Activated T-cell treated with anti-CD3 and anti-CD28 coated beads for 4 hours (primary cell): ENCODE data around the gene OVCA2.

ENCODE experiments used
- DNase-seq: peaks from one replicate; pipeline ENCODE4 v3.0.0-alpha.2; 2020

The OVCA2 gene

DNA sequence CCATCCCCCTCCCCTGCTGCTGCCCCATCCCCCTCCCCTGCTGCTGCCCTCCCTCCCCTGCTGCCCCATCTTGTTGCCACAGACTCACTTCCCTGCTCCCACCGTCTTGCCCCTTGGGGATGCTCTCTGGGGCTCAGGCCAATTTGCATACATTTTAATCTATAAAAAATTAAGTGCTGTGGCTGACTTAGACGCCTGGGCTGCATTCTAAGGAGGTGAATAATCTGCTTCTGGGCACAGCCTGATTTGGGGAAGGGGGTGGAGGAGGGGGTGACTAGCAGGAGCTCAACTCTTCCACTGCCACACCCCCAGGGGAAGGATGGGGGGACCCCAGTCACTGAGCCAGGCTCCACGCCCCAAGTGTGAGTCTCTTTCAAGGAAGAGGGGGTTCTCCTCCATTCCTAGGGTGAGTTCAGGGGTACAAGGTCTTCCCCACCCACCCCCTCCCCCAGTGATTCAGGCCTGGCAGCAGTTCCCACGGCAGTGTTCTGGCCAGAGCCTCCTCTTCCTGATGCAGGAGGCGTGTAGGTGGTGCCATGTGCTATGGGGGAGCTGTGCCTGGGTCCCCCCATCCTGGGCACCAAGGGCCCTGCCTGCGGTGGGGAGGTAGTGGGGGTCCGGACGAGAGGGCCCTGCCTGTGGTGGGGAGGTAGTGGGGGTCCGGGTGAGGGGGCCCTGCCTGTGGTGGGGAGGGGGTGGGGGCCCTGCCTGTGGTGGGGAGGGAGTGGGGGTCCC lies 6.8 kb upstream of the OVCA2 start:
- DNase-seq = no peak

GRCh38 chr17:2035541-2036488 lies 6.0 kb upstream of the OVCA2 start:
- no peak for DNase-seq

DNA sequence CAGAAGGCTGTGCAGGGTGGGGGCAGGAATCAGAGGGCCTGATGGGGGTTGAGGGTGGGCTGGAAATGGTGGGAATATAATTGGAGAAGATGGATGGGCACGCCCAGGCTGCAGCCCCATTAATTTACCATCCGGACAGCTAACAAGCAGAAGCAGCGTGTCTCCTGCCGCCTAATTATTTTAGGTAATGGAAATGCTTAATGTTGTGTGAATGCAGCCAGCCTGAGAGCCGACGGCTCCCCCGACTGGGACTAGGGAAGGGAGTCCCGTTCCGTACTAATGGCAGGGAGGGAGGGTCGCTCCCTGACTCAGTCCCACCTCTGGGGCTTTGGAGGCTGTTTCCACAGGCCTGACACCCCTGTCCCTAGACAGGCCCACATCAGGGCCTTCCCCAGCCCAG lies 4.7 kb upstream of the OVCA2 start:
- DNase-seq = no peak

DNA sequence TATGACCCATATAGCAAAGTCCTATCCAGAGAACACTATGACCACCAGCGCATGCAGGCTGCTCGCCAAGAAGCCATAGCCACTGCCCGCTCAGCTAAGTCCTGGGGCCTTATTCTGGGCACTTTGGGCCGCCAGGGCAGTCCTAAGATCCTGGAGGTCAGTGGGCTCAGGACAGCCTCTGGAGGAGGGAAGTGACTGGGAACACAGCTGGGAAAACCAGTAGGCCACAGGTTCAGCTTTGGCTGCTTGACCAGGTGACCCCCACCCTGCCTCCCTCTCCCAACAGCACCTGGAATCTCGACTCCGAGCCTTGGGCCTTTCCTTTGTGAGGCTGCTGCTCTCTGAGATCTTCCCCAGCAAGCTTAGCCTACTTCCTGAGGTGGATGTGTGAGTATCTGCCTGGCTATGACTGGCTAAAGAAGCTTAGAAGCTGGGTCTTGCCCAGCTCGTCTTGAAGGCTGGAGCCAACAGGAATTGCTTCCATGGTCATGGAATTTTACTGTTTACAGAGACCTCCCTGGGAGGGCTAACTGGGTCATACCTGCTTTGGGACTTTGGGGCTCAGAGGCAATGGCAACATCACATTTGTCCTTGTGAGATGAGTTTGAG lies 1.5 kb upstream of the OVCA2 start:
- DNase-seq = no peak

GRCh38 chr17:2040942-2041560 lies 771 bp upstream of the OVCA2 start:
- no peak for DNase-seq

DNA sequence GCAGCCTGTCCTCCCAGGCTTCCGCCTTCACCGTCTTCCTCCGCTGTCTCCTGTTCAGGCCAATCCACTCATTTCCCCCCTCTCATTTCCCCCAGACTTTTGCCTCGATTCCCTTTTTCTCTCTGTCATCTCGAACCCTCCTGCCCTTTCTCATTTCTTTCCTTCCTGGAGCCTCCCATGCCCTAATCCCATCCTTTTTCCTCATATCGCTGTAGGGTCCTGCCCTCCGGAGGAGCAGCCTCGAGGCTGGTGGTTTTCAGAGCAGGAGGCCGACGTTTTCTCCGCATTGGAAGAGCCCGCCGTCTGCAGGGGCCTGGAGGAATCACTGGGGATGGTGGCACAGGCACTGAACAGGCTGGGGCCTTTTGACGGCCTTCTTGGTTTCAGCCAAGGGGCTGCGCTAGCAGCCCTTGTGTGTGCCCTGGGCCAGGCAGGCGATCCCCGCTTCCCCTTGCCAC lies 597 bp downstream of the OVCA2 start:
- DNase-seq = no peak

DNA sequence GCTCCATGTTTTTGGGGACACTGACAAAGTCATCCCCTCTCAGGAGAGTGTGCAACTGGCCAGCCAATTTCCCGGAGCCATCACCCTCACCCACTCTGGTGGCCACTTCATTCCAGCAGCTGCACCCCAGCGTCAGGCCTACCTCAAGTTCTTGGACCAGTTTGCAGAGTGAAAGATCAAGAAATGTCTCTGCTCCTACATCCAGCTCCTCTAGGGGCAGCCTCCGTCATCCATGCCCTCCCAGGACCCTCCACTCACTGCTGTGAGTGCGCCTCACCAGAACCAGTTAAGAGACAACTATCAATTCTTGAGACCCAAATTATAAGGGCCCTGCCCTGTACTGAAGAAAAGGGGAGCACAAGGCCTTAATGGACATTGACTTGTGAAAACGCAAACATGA lies 1.1 kb downstream of the OVCA2 start:
- DNase-seq = no peak

DNA sequence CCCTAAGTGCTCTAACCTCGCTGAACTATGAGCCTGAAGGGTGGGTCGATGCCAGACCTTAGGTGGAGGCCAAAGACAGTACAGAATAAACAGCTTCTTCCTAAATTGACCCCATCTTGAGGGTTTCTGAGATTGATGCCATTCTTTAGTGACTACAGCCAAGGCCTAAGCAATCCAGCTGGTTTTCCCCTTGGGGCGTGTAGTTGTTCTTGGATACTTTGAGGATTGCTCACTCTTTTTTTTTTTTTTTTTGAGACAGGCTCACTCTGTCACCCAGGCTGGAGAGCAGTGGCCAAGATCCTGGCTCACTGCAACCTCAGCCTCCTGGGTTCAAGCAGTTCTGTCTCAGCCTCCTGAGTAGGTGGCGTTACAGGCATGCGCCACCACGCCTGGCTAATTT lies 2.0 kb downstream of the OVCA2 start:
- no peak for DNase-seq

DNA sequence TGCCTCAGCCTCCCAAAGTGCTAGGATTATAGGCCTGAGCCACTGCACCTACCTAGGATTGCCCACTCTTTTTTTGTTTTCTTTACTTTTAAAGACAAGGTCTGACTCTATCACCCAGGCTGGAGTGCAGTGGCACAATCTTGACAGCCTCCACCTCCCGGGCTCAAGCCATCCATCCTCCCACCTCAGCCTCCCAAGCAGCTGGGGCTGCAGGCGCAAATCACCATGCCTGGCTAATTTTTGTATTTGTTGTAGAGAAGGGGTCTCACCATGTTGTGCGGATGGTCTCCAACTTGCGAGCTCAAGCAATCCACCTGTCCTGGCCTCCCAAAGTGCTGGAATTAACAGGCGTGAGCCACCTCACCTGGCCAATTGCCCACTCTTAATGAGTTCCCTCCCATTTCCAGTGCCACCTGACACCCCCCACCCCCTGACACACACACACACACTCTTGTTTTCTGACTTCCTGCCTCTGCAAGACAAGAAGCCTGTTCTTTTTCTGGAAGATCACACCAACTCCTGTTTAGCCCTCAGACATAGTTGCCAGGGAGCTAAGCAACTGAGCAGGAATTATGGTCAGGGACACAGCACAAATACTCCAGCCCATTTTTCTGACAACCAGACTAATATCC lies 2.6 kb downstream of the OVCA2 start:
- DNase-seq = no peak

GRCh38 chr17:2047590-2047989 lies 5.8 kb downstream of the OVCA2 start:
- DNase-seq = no peak

DNA sequence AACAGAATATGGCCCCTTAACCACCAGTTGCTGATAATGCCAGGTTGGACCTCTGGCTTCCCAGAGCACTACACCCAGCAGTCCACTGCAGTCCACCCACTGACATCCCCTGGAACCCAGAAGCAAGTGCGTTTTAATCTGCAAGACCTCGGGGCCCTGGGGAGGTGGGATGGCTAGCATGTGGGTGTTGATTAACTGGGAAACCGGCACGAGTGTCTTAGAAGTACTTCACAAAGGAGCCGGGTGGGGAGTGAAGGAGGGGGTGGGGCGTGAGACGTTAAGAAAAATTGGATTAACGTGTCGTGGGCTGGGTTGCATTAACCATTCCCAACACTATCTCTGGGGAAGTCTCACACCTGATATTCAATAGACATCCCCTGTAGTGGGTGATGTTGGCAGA lies 7.0 kb downstream of the OVCA2 start:
- no peak for DNase-seq

DNA sequence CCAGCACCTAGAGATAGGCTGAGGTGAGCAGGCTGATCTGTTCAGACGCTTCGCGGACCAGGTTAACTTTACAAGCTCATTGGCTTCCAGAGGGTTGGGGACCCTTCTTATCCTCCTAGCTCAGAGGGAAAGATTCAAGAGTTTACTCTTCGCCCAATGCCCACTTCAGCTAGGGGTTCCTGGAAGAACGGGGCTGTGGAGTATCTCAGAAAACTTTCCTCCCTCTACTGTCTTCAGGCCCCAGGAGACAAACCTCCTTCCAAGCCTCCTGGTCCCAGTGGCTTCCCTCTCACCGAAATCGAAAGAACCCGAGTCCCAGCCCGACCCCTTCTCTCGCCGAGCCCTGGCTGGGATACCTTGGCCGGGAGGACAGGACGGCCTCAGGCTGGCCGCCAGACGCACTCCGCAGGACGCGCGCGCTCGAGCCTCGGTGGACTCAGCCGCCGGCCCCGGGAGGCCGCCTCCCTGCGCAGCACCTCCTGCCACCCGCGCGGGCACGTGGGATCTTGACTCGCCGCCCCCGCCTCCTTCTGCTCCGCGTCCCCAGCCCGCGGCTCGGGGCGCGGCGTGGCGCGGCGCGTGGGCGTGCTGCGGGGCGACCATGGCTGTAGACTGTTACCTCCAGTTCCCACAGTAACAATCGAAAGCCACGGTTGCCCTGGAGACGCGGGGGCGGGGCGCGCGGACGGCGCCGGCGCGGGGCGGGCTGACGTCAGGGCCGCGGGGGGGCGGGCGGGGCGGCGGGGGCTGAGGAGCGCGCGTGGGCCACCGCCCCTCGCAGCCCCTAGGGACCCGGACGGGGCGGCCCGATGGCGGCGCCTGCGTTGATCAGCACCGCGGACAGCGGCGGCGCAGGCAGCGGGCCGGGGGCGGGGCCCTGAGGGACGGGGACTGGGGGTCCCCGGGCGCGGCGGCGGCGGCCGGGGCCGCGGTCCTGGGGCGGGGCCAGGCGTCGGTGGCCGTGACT lies 7.8 kb downstream of the OVCA2 start:
- DNase-seq = peak; percentile 94

- peak; percentile 69 for DNase-seq
Measured at GRCh38 chr17:2050300-2051060, 8.7 kb downstream of the OVCA2 start.

DNA sequence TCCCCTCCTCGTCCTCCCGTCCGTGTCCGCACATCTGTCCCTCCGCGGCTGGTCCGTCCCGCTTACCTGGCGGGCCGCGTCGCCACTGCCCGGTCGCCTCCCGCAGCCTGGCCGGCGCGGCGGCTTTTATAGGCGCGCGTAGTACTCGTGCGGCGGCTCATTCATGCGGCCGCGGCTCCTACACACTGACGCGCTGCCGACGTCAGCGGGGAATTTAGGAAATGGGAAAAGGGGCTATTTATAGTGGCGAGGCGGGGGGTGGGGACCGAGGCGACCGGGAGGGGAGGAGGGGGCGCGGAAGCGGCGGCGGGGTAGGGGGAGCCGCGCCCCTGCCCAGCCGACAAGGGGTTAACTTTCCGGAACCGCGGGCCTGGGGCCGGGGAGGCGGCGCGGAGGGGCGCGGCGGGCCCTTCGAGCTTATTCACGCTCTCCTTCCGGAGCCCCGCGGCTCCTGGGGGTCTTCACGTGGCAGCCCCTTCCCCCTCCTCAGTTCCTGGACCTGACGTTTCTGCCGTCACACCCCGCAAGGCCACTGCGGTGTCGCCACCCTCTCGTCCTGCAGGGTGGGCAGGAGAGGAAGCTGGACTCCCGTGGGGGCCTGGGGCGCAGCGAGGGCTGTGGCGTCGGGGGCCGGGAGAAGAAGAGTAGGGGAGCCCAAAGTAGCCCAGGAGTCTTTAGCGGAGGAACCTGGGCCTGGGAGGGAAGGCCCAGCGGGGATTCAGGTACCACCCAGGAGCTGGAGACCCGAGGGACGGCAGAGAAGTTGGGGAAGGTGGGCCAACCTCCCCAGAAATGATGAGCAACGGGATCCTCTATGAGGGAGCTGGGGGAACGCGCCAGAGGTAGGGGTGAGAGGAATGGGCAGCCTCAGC lies 9.5 kb downstream of the OVCA2 start:
- no peak for DNase-seq

- no peak for DNase-seq
Measured at GRCh38 chr17:2051933-2052559, 10.2 kb downstream of the OVCA2 start.

DNA sequence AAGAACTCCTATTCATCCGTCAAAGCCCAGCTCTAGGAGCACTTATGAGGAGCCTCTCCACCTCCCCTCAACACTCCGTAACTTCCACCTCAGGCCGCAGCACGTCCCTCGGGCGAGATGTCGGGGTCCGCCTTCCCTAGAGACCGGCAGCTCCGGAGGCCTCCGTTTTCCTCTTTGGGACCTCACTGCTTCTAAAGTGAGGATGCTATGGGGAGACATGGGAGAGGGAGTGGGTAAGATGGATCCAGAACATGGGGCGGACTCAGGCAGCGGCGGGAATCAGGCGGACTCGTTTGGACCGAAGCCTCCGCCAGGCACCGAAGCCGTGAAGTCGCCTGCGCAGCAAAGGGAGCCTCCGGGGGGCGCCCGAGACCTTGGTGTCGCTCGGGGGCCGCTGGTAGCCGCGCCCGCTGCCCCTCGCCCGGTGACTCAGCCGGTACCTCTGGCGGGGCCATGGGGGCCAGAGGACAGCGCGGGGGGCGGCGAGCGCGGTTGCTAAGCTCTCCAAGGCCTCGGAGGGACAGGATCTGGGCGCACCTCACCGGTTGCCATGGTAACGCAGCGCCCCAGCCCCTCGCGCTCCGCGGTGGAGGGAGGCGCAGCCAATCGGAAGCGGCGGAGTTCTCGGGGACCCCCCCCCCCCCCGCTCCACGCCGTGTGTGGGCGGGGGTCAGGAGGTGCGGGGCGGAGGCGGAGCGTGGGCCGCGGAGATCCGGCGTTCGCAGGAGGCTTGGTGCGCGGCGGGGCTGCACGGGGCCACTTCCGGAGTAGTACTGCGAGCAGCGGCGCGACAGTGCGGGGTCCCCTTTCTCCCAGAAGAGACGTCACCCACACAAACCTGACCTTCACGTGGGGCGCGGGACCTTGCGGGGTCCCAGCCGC lies 11.8 kb downstream of the OVCA2 start:
- DNase-seq = peak; percentile 63

DNA sequence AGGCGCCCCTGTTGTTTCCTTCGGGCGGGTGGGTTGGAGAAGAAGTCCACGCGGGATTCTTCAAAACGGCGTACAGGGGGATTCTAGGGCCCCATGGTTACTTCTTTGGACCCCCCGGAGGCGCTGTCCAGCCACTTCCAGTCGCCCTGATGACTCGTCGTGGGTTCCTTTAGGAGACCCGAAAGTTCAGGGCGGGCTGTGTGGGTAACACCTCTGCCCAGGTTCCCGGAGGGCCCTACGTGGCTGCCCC lies 12.4 kb downstream of the OVCA2 start:
- DNase-seq = no peak

DNA sequence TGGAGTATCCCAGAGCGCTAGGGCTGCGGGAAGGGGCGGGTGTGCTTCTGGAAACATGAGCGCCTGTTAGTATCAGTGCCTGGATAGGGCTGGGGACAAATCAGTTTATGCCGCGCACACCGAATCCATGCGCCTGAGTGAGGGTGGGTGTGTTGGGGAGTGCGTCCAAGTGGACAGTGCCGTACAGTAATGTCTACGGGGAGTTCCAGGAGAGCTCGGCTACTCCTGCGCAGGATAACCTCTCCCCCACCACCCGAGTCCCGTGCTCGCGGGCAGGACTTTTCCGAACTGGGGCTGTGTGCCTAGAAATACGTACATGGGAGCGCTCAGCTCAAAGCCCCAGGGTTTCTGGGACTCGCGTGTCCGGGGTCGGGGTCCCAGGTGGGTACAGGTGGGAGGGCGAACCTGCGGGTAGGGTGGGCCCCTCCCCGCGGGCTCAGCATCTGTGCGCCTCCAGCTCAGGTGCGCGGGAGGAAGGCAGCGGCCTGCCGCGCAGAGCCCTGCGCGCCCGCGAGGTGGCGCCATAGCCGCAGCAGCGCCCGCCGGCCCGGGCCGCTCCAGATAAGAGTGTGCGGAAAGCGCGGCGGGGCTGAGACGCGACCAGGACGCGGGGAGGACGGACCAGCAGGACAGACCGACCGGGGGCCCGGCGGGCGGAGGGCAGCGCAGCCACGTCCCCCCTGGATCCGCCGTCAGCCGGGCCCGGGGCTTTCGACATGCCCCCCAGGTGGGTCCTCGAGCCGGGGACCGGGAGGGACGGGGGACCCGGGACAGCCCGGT lies 12.9 kb downstream of the OVCA2 start, which contains the start of gene HIC1:
TSS of gene HIC1 (plus strand) at position 592 of the 780 bp plus-strand sequence. CDS start 1,588 bp downstream, outside the sequence.
- DNase-seq = peak; percentile 68
